Panc1 (cell line): ENCODE results near the gene ZCCHC10. TPM values are rescaled to one million over a fixed set of nuclear protein-coding genes. Genes with fewer than 3 reads are reported as not detected.
"Not testable (repeated sequence)": the region's sequence is repeated elsewhere in the genome, so short reads cannot be mapped to it uniquely, and the experiment has no call there.

Source experiments
- ATAC-seq: fragments of 200-7000 bp; cut with Tn5 transposase; 2 replicates; pipeline ENCODE4 v1.9.1; 2020; ENCODE audit warnings: mild to moderate bottlenecking, moderate library complexity
- BruUV-seq: library from RNA; stranded (reverse); fragments of 400-500 nt; replicated peaks from 2 replicates; lab custom pipeline; 2021; lab: Mats Ljungman, UMichigan
- CTCF ChIA-PET: fragments of 300-600 bp; sonication (Branson Sonifier 250); formaldehyde crosslinking; loops from one replicate; lab custom pipeline; 2022; ENCODE audit warnings: antibody characterized with exemption; lab: Charles Lee
- POLR2A ChIA-PET: fragments of 300-600 bp; sonication (Branson Sonifier 250); formaldehyde crosslinking; loops from one replicate; lab custom pipeline; 2022; ENCODE audit warnings: antibody characterized with exemption; lab: Charles Lee
- DNase-seq: peaks from one replicate; pipeline ENCODE4 v3.0.0-alpha.2; 2010; ENCODE audit warnings: low read depth, low spot score
- H3K27ac ChIP-seq: 2 replicates; pipeline ENCODE4 v1.5.1; 2011; ENCODE audit warnings: mild to moderate bottlenecking, low read length, inconsistent platforms
- H3K27me3 ChIP-seq: fragments of 200-500 bp; sonication (Bioruptor generic); 2 replicates; pipeline ENCODE4 v1.6.0; 2014; ENCODE audit warnings: low read length, inconsistent platforms; ENCODE audit not compliant: control insufficient read depth, insufficient read depth
- H3K36me3 ChIP-seq: fragments of 200-500 bp; sonication (Bioruptor generic); 2 replicates; pipeline ENCODE4 v1.5.1; 2014; ENCODE audit warnings: inconsistent platforms, mild to moderate bottlenecking, low read length, moderate library complexity; ENCODE audit not compliant: control insufficient read depth, insufficient read depth
- H3K4me1 ChIP-seq: 2 replicates; pipeline ENCODE4 v1.5.1; 2011; ENCODE audit warnings: inconsistent platforms, mild to moderate bottlenecking, low read length, moderate library complexity; ENCODE audit not compliant: control insufficient read depth, insufficient read depth
- H3K4me3 ChIP-seq, 2 experiments: 2 replicates each; pipeline ENCODE4 v1.5.1; 2011 to 2012; ENCODE audit warnings: low read depth in 2 of 2, low read length in 2 of 2, mild to moderate bottlenecking in 2 of 2, inconsistent platforms in 1 of 2, moderate library complexity in 1 of 2
- H3K9me3 ChIP-seq: fragments of 200-500 bp; sonication (Bioruptor generic); 2 replicates; pipeline ENCODE4 v1.5.1; 2014; ENCODE audit warnings: low read depth, mild to moderate bottlenecking, inconsistent platforms, low read length, moderate library complexity; ENCODE audit not compliant: control insufficient read depth, insufficient read depth
- CTCF ChIP-seq: fragments of 450-650 bp; IDR thresholded peaks from 2 replicates; pipeline ENCODE4 v1.5.1; 2017; ENCODE audit warnings: mild to moderate bottlenecking
- POLR2AphosphoS5 ChIP-seq: IDR thresholded peaks from 2 replicates; pipeline ENCODE4 v1.6.1; 2012; ENCODE audit warnings: mild to moderate bottlenecking, low read depth, low read length, moderate library complexity
- REST ChIP-seq, 2 experiments: IDR thresholded peaks; 2 replicates each; pipeline ENCODE4 v1.6.1; 2011 to 2012; ENCODE audit warnings: low read depth in 2 of 2, control low read depth in 1 of 2, low read length in 1 of 2, mild to moderate bottlenecking in 1 of 2, moderate library complexity in 1 of 2; ENCODE audit not compliant: insufficient read depth in 1 of 2
- SIN3A ChIP-seq: IDR thresholded peaks from 2 replicates; pipeline ENCODE4 v1.6.1; 2012; ENCODE audit warnings: low read depth, mild to moderate bottlenecking, low read length, moderate library complexity, borderline replicate concordance; ENCODE audit not compliant: insufficient read depth
- TCF7L2 ChIP-seq: IDR thresholded peaks from 2 replicates; pipeline ENCODE4 v1.6.1; 2011; ENCODE audit warnings: mild to moderate bottlenecking, low read depth, low read length, inconsistent platforms
- in situ Hi-C: cut with HindIII; loops from 2 replicates; pipeline ENCODE4 v1.10.0; 2016; ENCODE audit warnings: low sequenced_read_pairs, low pct_unique_long_range_greater_than_20kb
- intact Hi-C: fragments of 100-400 bp; cut with micrococcal nuclease; formaldehyde crosslinking; loops from one replicate; pipeline ENCODE4 v1.10.0; 2022; ENCODE audit not compliant: unreplicated experiment
- total RNA-seq: library from RNA; stranded (reverse); gene quantifications from one replicate; pipeline ENCODE4 v1.2.1, GENCODE V29; 2021; ENCODE audit not compliant: unreplicated experiment

Gene ZCCHC10
- total RNA-seq, 1 experiment from 2014 or later: 30.8 TPM

GRCh38 chr5:133015466-133015865, 10.9 kb downstream of the ZCCHC10 start:
- no TSS peak for BruUV-seq
- no peaks in the 10 kb centered on the region for H3K4me1 ChIP-seq
- CTCF ChIA-PET: no interaction called here
- POLR2A ChIA-PET: interaction anchor here (0.7 kb wide), 1 partner anchor 44 kb away, joined by 4 read pairs; no protein-coding TSS in a partner anchor
- intact Hi-C loops (no loop called here), in situ Hi-C loops (no loop called here)
- ATAC-seq (no peak), DNase-seq (no peak)
- no peaks in the 10 kb centered on the region for H3K27me3 ChIP-seq
- no peak overlapping the region for H3K27ac ChIP-seq
- H3K36me3 ChIP-seq: no peaks in the 10 kb centered on the region
- no peaks in the 10 kb centered on the region for H3K9me3 ChIP-seq
- H3K4me3 ChIP-seq: no peak overlapping the region
- TF ChIP-seq REST (IDR thresholded peaks at IDR 0.05; ENCODE audit: insufficient read depth in 1 of 2, low read depth in 2 of 2, low read length in 1 of 2): no peak
- no peak for TF ChIP-seq TCF7L2
- no peak for TF ChIP-seq POLR2AphosphoS5
- no peak for TF ChIP-seq SIN3A

GRCh38 chr5:133008455-133008854, 17.9 kb downstream of the ZCCHC10 start:
- H3K27me3 ChIP-seq, BruUV-seq, H3K4me1 ChIP-seq, H3K9me3 ChIP-seq, ATAC-seq, POLR2A ChIA-PET, DNase-seq, in situ Hi-C loops, intact Hi-C loops, CTCF ChIA-PET, H3K36me3 ChIP-seq, H3K4me3 ChIP-seq, H3K27ac ChIP-seq: not testable (repeated sequence)

- Histone ChIP-seq H3K4me3 (no peak overlapping the region), H3K36me3 (no peaks in the 10 kb centered on the region), H3K27ac (no peak overlapping the region), H3K4me1 (no peaks in the 10 kb centered on the region), H3K9me3 (no peaks in the 10 kb centered on the region), H3K27me3 (no peaks in the 10 kb centered on the region)
- DNase-seq (no peak), ATAC-seq (no peak)
- in situ Hi-C loops: no loop called here
- ChIA-PET POLR2A (interaction anchor here (0.7 kb wide), 1 partner anchor 36 kb away, joined by 3 read pairs; no protein-coding TSS in a partner anchor), CTCF (no interaction called here)
- intact Hi-C loops: no loop called here
- TF ChIP-seq TCF7L2 (no peak), REST (IDR thresholded peaks at IDR 0.05; ENCODE audit: insufficient read depth in 1 of 2, low read depth in 2 of 2, low read length in 1 of 2) (no peak), POLR2AphosphoS5 (no peak), SIN3A (no peak), CTCF (no peak)
- BruUV-seq: no TSS peak
Observed at GRCh38 chr5:133006653-133007052, 19.7 kb downstream of the ZCCHC10 start.
